Left ventricle myocardium superior (tissue), 1 donor: ENCODE results near the gene MYL2. TPM values are rescaled to one million over a fixed set of nuclear protein-coding genes. Genes with fewer than 3 reads are reported as not detected.

Experiments
- ATAC-seq: fragments of 200-7000 bp; cut with Tn5 transposase; one replicate; pipeline ENCODE4 v1.9.1; 2020; ENCODE audit warnings: mild to moderate bottlenecking, moderate library complexity
- DNase-seq: peaks from one replicate; pipeline ENCODE4 v3.0.0-alpha.2; 2020
- intact Hi-C: fragments of 100-400 bp; cut with micrococcal nuclease; formaldehyde crosslinking; loops from one replicate; pipeline ENCODE4 v1.11.0; 2022
- total RNA-seq: library from RNA; stranded (reverse); fragmentation: NEBNext Ultra II Directional; extraction: Animal tissue kit (Norgen Biotek cat#: 25700); gene quantifications from one replicate; pipeline ENCODE4 v1.2.1, GENCODE V29; 2021
- donor health status: DM: no; HTN: yes; CAD: no; lungs with severe emphysema.

MYL2 gene
- total RNA-seq, 1 donor from 2014 or later = 22,131 TPM

DNA sequence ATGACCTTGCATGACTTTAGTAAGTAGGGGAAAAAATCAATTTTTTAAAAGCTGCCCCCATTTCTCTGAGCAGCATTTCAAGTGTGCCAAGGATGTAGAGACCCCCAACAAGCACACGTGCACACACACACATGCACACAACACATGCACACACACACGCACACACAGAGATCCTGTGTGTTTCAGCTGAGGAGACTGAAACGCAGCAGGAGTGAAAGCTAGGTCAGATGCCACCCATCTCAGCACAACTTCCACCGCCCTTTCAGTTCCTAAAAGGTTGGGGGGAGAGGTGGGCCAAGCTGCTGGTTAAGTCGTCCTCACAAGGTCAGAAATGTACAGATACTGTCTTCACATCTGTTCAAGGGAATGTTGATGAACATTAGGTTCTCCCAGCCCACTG is 13.9 kb downstream of the MYL2 start:
- ATAC-seq = no peak
- DNase-seq = no peak
- intact Hi-C loops = no loop called here

DNA sequence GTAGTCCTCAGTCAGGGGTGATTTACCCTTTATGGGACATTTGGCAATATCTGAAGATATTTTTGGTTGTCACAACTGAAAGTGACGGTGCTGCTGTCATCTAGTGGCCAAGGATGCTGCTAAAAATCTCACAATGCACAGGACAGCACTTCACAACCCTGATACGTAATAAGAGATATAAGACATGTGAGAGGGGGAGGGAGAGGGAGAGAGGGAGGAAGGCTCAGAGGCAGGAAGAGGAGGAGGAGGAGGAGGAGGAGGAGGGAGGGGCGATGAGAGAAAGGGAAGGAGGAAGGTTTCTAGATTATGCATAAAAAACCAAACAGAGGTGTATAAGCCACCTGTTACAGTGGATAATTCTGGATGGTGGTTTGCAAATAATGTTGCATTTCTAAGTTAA is 14.3 kb downstream of the MYL2 start:
- intact Hi-C loops = no loop called here

DNA sequence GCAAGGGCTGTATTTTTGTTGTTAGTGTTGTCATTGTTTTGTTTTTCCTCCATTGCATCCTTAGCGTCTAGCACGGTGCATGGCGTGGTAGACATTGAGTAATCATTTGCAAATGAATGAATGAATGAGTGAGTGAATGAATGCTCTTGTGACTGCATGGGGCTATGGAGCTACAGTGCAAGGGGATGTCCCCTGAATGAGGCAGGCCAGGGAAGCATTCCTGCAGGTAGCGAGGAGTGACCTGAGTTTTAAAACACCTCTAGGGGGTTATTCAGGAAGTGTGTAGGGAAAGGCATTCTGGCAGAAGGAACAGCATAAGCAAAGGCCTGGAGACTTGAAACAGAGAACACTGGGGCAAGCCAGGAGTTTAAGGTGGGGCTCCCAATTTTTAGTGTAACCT is 16.9 kb downstream of the MYL2 start:
- ATAC-seq (no peak), DNase-seq (no peak)
- intact Hi-C loops = no loop called here

More for the DNA sequence above, 14.3 kb downstream of the MYL2 start:
- ATAC-seq (no peak), DNase-seq (no peak)

DNA sequence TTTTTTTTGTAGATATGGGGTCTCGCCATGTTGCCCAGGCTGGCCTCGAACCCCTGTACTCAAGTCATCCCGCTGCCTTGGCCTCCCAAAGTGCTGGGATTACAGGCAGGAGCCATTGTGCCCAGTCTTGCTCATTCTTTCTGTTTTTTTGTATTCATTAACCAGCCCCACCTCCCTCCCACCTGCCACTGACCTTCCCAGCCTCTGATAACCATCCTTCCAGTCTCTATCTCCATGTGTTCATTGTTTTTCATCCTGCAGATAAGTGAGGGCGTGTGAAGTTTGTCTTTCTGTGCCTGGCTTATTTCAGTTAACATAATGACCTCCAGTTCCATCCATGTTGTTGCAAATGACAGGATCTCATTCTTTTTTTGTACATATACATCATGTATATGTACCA is 19.0 kb downstream of the MYL2 start:
- DNase-seq = no peak
- intact Hi-C loops = no loop called here
- no peak for ATAC-seq

DNA sequence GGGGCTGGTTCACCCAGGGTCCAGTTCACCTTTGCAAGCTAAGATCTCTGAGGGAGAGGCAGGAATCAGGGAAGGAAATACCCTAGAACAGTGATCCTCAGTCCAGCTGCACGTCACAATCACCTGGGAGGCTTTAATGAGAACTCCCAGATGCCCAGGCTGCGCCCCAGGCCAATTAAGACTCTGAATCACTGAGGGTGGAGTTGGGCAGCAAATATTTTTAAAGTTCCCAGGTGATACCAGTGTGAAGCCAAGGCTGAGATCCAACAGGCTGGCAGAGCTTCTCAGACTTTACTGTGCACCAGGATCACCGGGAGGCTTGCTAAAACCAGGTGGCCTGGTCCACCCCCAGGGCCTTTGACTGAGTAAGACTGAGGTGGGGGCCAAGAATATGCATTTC is 23.8 kb downstream of the MYL2 start:
- DNase-seq = no peak
- intact Hi-C loops = no loop called here
- no peak for ATAC-seq

DNA sequence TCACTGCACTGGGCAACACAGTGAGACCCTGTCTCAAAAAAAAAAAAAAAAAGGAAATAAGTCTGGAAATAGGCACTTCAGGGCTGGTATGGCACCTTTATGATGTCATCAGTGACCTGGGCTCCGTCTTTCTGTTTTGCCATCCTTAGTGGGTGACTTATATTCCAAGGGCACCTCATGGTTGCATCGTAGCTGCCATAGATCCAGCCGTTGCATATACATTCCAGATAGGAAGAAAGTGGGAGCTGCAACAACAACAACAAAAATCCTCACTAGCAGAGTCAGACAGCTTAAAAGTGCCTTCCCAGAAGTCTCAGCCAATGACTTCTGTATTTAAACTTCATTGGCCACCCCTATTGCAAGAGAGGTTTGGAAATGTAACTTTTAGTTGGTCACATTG is 26.4 kb downstream of the MYL2 start:
- intact Hi-C loops = loop anchor here (5.0 kb wide), 1 partner anchor 403 kb away; no protein-coding TSS in a partner anchor
- DNase-seq = no peak
- no peak for ATAC-seq

DNA sequence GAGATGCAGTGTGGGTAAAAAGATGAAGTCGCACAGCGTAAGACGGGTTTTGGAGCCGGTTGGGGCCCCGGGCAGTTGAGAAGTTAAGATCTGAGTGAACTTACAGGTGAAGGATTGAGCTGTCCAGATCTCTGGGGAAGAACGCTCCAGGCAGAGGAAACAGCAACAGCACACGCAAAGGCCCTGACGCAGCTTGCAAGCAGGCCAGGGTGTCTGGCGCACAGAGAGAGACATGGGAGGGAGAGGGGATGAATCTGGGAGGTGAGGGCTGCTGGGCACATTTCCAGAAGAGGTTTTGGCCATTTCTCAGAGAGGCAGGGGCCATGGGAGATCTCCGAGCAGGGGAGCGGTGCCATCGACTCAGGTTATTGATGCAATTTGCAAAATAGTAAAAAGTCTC is 31.0 kb downstream of the MYL2 start:
- no peak for ATAC-seq
- no peak for DNase-seq
- intact Hi-C loops = loop anchor here (5.0 kb wide), 1 partner anchor 442 kb away; no protein-coding TSS in a partner anchor

DNA sequence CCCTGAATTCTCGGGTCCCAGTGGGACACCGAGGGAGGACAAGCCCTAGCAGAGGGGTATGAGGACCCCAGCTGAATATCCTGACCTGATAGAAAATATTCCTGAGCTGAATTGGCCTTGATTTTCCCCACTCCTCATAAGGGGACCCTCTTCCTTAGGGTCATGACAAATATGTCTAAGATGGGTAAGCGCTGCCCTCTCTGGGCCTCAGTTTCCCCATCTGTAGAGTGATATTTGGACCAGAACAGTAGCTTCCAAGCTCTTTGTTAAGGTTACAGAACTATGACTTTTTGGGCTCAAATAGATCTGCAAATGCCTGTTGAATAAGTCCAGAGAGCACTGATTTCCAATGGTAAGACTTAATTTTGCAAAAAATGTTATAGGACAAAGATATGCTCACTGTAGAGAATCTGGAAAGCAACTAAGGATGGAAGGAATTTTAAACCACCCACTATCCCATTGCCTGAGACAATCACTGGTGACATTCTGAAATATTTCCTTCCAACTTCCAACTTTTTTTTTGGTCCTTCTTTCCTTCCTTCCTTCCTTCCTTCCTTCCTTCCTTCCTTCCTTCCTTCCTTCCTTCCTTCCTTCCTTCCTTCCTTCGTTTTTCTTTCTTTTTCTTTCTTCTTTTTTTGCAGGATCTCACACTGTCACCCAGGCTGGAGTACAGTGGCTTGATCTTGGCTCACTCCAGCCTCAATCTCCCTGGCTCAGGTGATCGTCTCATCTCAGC is 32.0 kb downstream of the MYL2 start:
- no peak for ATAC-seq
- intact Hi-C loops = loop anchor here (5.0 kb wide), 1 partner anchor 441 kb away; no protein-coding TSS in a partner anchor

DNA sequence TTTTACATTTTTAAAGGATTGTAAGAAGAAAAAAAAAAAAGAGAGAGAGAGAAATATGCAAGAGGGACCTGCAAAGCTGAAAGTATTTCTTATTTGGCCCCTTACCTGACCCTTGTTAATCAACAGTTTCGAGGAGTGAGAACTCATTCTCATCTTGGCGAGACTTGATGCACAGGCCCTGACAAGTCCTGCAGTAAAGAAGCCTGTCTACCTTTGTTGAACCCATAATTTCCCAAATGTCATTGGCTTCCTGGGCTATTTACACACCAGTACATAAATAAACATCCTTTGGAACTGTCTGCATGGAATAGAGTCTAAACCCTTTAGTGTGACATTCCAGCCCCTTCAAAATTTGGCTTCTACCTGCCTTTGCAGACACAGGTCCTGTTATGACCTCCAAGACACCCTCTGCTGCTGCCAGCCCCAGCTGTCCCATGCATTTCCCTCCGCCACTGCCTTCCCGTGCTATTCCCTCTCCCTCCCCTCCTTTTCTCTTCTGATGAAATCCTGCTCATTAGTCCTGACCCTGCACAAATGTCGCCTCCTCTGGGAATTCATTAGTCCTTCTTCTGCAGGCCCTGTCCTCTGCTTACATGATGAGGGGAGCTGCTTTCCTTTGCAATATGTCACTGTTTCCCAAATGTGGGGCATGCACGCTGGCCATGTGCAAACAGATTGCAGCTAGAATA is 35.1 kb downstream of the MYL2 start:
- intact Hi-C loops = loop anchor here (5.0 kb wide), 1 partner anchor 438 kb away; no protein-coding TSS in a partner anchor
- ATAC-seq = peak; percentile 36
- DNase-seq = no peak

More for the DNA sequence above, 32.0 kb downstream of the MYL2 start:
- DNase-seq = no peak

DNA sequence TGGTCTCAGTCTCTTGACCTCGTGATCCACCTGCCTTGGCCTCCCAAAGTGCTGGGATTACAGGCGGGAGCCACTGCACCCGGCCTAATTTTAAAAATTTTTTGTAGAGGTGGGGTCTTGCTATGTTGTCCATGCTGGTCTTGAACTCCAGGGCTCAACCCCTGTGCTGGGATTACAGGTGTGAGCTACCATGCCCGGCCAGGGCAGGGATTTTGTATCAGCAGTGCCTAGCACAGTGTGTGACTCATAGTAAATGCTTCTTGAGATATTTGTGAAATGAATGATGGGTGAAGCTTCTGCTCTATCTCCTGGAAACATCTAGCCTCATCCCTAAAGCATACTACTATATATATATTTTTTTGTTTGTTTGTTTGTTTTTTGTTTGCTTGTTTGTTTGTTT is 37.1 kb downstream of the MYL2 start:
- no peak for ATAC-seq
- no peak for DNase-seq
- intact Hi-C loops = no loop called here

DNA sequence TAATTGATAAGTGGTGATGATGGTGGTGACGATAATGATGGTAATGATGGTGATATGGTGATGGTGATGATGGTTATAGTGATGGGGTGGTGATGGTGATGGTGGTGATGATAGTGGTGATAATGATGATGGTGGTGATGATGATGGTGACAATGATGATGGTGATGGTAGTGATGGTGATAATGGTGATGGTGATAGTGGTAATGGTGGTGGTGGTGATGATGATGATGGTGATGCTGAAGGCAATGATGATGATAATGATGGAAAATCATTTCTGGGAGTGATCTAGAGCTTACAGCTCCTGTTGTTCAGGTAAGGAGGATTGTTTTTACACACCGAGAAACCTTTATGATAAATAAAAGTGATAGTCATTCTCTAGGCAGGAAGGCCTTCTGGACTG is 39.7 kb downstream of the MYL2 start:
- no peak for DNase-seq
- intact Hi-C loops = no loop called here

DNA sequence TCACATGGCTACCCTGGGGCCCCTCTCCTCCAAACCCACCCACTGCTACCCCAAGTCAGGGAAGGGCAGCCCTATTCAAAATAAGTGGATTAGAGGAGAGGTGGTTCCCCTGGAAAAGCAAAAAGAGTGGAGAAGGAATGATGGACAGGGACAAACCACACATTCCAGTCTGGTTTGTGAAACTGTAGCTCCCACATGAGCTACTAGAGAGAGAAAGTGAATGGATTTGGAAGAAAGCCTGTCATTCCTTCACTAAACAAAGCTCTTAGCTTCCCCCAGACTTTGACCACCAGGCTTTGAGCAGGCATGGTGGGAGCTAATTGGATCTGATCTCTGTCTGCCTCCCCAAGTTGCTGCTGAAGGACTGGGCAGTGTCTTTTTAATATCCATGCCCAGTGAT is 45.6 kb downstream of the MYL2 start:
- ATAC-seq = no peak
- intact Hi-C loops = no loop called here
- DNase-seq = no peak

More for the DNA sequence above, 39.7 kb downstream of the MYL2 start:
- ATAC-seq = no peak

DNA sequence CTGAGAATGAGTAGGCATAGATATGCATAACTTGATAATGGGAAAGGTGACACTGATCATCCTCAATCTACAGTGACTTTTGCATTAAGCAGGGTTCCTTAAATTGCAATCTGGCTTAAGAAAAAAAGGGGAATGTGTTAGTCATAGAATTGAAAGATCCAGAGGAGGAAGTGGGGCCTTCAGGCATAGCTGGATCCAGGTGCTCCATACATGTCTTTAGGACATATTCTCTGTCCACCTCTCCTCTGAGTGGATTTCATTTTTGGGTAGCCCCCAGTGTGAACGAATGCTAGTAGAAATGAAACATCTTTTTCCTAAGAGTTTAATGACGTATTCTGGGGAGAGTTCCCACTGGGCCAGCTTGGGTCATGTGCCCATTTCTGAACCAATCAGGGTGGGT is 46.0 kb downstream of the MYL2 start:
- DNase-seq (no peak), ATAC-seq (no peak)
- intact Hi-C loops = no loop called here

DNA sequence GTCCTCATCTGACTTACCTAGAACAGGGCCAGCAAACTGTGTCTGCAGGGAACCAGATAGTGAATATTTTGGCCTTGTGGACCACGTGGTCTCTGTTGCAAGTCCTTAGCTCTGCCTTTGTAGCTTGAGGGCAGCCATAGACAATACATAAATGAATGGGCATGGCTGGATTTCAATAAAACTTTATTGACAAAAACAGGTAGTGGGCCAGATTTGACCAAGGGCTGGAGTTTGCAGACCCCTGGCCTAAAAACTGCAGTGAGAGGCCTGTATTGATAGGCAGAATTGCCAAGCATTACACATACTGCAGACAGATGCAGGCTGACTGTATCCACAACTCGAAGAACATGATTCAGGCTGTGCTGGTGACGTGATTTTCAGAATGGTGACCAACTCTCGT is 48.3 kb downstream of the MYL2 start:
- DNase-seq (no peak), ATAC-seq (no peak)
- intact Hi-C loops = no loop called here

DNA sequence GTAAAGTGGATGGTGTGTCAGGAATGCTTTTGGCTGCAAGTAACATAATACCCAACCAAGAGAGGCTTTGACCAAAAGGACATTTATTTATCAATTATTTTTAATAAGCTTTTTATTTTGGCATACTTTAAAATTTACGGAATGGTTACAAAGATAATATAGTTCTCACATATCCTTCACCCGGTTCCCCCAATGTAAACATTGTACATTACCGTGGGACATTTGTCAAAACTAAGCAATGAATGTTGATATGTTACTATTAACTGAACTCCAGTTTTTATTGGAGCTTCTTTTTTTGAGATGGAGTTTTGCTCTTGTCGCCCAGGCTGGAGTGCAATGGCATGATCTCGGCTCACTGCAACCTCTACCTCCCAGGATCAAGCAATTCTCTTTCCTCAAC is 50.6 kb downstream of the MYL2 start:
- ATAC-seq (no peak), DNase-seq (no peak)
- intact Hi-C loops = no loop called here

DNA sequence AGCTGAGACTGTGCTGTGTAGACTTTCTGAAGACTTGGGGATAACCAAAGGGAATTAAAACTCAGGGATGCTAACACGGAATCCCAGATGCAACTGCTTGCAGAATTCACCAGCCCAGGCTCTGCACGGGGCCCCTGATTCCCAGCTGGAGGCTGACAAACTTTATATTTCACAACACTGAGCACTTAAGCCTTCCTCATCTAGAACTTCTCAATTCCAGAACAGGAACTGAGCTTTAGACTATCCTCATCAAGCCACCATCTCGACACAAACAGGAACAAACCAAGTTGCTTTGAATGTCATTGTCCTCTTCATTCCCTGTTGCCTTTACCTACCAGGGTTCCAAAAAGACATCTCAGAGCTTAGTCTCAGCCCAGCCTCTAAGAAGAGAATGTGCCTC is 51.4 kb downstream of the MYL2 start:
- ATAC-seq = peak; percentile 57
- intact Hi-C loops = no loop called here
- no peak for DNase-seq

DNA sequence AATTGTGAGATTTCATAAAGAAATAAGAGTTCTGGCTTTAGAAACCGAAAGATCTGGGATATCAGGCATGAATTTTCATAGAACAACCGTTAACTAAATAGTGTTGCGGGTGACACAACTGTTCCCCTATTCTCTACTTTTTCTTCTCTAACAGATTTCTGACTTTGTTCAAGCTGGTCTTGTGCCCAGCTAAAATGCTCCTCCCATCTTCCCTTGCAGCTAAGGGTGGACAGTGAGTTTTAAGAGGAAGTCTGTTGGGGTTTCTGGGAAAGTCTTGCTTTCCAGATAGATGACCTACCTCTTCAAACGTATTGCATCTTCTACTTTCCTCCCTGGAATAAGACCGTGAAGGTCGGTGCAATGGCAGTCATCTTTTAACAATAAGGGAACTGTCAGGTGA is 54.9 kb downstream of the MYL2 start:
- DNase-seq = no peak
- intact Hi-C loops = no loop called here
- no peak for ATAC-seq

DNA sequence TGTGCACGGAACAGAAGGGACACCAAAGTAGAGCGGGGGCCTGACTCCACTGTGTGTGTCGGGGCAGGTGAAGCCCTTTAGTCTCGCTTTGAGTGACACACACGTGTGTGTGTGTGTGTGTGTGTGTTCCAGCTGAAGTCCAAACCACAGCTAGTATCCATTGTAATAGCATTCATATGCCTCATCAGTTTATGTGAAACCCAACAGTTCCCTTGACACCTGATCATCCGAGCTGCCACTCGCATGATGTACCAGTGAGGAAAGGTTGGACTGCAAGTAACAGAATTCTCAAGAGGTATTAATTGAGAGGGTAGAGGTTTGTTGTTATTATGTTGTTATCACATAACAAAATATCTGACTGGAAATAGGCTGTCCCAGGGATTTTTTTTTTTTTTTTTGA is 57.2 kb downstream of the MYL2 start:
- intact Hi-C loops = no loop called here
- DNase-seq = no peak
- ATAC-seq = no peak

DNA sequence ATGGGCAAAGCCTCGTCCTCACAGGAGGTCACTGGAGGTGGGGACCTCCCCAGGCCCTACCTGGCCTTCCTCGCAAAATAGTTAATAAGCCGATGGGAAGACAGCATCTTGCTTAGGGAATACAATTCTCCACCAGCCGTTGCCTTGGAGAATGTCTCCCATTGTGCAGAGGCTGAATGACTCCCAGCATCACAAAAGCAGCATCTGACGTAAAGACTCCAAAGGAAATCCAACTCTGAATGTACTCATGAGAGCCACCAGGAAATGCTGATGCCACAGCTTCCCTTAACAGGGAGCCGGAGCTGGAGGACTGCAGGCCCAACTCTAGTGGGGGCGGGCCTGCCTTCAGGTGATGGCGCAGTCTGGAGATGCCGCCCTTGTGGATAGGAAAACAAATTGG is 58.0 kb downstream of the MYL2 start:
- intact Hi-C loops = no loop called here
- ATAC-seq (no peak), DNase-seq (no peak)

DNA sequence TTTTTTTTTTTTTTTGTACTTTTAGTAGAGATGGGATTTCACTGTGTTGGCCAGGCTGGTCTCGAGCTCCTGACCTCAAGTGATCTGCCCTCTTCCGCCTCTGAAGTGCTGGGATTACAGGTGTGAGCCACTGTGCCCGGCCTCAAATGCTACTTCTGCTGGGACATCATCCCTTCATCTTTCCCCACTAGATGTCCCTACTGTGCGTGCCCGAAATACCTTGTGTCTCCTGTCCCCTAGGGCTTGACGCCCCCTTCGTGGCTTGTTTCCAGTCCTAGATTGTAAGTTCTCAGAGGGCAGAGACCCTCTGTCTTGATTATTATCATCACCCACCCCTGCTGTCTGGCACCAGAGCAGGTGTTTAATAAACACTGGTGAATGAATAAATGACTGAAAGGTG is 58.6 kb downstream of the MYL2 start:
- DNase-seq = no peak
- ATAC-seq = no peak
- intact Hi-C loops = no loop called here
